BLaER1 (cell line): ENCODE data around the gene IDUA.

Source experiments
- H3K27ac ChIP-seq: shearing (Covaris generic); formaldehyde crosslinking; 2 replicates; pipeline ENCODE4 v1.8.1; 2022
- H3K27me3 ChIP-seq: shearing (Covaris generic); formaldehyde crosslinking; 2 replicates; pipeline ENCODE4 v1.8.1; 2022
- H3K36me3 ChIP-seq: shearing (Covaris generic); formaldehyde crosslinking; 2 replicates; pipeline ENCODE4 v1.8.1; 2022
- H3K4me1 ChIP-seq: shearing (Covaris generic); formaldehyde crosslinking; 2 replicates; pipeline ENCODE4 v1.8.1; 2022
- H3K4me2 ChIP-seq: shearing (Covaris generic); formaldehyde crosslinking; 2 replicates; pipeline ENCODE4 v1.8.1; 2022
- H3K4me3 ChIP-seq: shearing (Covaris generic); formaldehyde crosslinking; 2 replicates; pipeline ENCODE4 v1.8.1; 2022
- H3K9ac ChIP-seq: shearing (Covaris generic); formaldehyde crosslinking; 2 replicates; pipeline ENCODE4 v1.8.1; 2022
- H3K9me3 ChIP-seq: shearing (Covaris generic); formaldehyde crosslinking; 2 replicates; pipeline ENCODE4 v1.8.1; 2022
- H4K20me1 ChIP-seq: shearing (Covaris generic); formaldehyde crosslinking; 2 replicates; pipeline ENCODE4 v1.8.1; 2022
- Cebpa-rat ChIP-seq: shearing (Covaris generic); IDR thresholded peaks from 2 replicates; pipeline ENCODE4 v1.8.1; 2022

IDUA gene

DNA sequence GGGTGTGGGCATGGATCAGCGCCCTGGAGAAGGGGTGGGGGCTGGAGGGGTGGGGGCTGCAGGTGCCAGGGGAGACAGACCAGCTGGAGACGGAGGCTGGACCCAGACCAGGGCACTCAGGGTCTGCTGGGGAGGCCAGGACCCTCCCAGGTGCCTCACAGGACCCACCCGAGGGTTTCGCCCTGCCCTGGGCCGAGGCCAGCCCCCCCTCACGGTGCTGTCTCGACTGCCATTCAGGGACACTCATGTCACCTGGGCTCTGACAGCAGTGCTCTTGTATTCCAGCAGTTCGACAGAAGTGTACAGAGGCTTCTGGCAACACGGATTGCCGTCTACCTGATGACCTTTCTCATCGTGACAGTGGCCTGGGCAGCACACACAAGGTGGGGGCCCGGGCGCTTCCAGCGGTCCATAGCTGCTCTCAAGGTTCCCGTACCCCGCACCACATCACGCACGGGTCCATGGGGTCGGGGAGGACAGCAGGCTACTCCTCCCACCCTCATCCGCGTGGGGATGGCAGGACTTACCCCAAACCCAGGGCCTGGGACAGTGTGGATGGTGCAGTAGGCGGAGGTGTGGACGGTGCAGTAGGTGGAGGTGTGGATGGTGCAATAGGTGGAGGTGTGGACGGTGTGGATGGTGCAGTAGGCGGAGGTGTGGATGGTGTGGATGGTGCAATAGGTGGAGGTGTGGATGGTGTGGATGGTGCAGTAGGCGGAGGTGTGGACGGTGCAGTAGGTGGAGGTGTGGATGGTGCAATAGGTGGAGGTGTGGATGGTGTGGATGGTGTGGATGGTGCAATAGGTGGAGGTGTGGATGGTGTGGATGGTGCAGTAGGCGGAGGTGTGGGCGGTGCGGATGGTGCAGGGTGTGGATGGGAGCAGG is 36.5 kb upstream of the IDUA start:
- H3K4me3 ChIP-seq: no peak overlapping the region
- no peak for TF ChIP-seq Cebpa-rat

DNA sequence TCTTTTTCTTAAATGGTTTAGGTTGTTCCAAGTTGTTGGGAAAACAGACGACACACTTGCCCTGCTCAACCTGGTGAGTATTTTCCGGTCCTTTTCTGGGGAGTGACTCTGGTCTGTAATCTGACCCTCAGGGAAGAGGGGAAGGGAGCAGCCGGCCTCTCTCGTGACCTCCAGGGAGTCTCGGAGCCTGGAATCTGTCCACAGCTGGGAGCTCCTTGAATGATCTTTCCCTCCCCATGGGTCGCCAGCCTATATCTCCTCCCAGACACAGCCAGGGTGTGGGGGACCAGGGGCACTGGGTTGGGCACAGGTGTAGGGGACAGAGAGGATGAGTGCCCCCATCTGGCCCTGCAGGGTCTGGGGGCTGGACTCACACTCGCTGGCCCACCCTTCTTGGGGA is 35.7 kb upstream of the IDUA start:
- Histone ChIP-seq H3K4me1 (no peaks in the 10 kb centered on the region), H3K27me3 (no peaks in the 10 kb centered on the region), H3K9ac (no peak overlapping the region), H3K36me3 (peaks cover 27% of the 10 kb centered on the region), H3K9me3 (no peaks in the 10 kb centered on the region), H3K4me3 (no peak overlapping the region), H3K27ac (no peak overlapping the region), H4K20me1 (peaks cover 35% of the 10 kb centered on the region; the same call in 1 of the 2 replicates), H3K4me2 (no peak overlapping the region)
- no peak for TF ChIP-seq Cebpa-rat

More for the DNA sequence above, 36.5 kb upstream of the IDUA start:
- no peaks in the 10 kb centered on the region for H3K4me1 ChIP-seq
- no peaks in the 10 kb centered on the region for H3K27me3 ChIP-seq
- H3K27ac ChIP-seq: no peak overlapping the region
- H3K4me2 ChIP-seq: no peak overlapping the region
- H4K20me1 ChIP-seq: peaks cover 43% of the 10 kb centered on the region
- no peaks in the 10 kb centered on the region for H3K9me3 ChIP-seq
- H3K9ac ChIP-seq: no peak overlapping the region
- peaks cover 22% of the 10 kb centered on the region for H3K36me3 ChIP-seq

DNA sequence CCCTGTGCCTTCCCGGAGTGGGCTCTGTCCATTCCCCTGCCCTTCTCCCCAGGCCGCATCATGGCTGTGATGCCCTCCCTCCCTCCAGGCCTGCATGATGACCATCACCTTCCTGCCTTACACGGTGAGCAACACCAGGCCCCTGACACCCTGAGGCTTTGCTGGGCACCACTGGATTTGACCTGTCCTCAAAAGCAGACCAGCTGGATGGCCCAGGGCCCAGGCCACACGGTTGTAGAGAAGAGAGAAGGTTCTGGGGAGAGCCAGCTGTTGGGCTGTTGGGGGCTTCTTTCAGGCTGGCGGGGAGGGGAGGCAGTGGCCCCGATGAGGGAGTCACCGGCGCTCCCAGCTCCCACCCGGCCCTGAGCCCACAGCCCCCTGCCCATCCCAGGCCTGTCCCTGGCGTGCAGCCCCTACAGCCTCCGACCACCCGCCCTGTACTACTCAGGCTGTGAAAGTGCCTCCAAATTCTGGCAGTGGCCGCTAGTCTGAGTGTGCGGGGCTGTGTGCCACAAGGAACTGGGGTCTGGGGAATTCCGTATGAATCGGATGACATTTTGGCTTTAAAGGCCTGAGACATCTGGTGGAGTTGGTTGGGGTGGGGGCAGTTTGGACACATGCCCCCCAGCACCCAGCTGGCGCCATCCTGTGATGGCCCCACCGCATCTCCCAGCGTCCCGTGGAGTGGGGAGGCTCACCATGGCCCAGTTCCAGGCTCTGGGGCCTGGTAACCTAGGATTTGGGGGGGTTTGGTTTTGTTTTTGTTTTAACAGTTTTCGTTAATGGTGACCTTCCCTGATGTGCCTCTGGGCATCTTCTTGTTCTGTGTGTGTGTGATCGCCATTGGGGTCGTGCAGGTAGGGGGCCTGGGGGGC is 35.0 kb upstream of the IDUA start:
- no peaks in the 10 kb centered on the region for H3K9me3 ChIP-seq
- H3K9ac ChIP-seq: no peak overlapping the region
- no peak overlapping the region for H3K4me2 ChIP-seq
- no peak for TF ChIP-seq Cebpa-rat
- no peak overlapping the region for H3K4me3 ChIP-seq
- 0 out of 2 replicates have a peak, but pooled peaks cover 29% of the 10 kb centered on the region for H4K20me1 ChIP-seq
- H3K27ac ChIP-seq: no peak overlapping the region
- H3K27me3 ChIP-seq: no peaks in the 10 kb centered on the region
- no peaks in the 10 kb centered on the region for H3K4me1 ChIP-seq
- H3K36me3 ChIP-seq: peaks cover 27% of the 10 kb centered on the region

DNA sequence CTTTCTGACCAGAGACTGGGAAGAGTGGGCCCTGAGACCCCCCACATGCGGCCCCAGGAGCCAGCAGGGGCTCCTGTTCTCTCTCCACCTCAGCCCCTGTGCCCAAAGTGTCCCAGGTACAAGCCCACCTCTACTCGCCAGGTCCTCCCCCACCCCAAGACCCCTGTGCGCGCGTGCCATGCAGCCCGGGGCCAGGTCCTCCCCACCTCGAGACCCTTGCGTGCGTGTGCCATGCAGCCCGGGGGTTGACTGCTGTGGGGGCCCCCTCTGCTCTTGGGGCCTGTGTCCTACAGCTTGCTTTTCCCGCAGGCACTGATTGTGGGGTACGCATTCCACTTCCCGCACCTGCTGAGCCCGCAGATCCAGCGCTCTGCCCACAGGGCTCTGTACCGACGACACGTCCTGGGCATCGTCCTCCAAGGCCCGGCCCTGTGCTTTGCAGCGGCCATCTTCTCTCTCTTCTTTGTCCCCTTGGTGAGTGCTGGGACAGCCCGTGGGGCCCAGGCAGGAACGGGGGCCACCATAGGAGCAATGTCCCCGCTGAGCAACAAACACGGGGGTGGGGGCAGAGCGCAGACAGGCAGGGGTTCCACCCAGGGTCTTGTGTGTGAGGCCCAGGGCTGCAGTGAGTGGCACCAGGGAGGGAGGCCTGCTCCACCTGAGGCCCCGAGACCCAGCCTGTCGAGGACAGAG is 33.8 kb upstream of the IDUA start:
- H3K27ac ChIP-seq: no peak overlapping the region
- no peak overlapping the region for H3K9ac ChIP-seq
- H3K4me2 ChIP-seq: no peak overlapping the region
- no peaks in the 10 kb centered on the region for H3K27me3 ChIP-seq
- H3K36me3 ChIP-seq: peaks cover 37% of the 10 kb centered on the region
- no peaks in the 10 kb centered on the region for H3K9me3 ChIP-seq
- no peaks in the 10 kb centered on the region for H3K4me1 ChIP-seq
- no peak for TF ChIP-seq Cebpa-rat
- no peak overlapping the region for H3K4me3 ChIP-seq
- 0 out of 2 replicates have a peak, but pooled peaks cover 17% of the 10 kb centered on the region for H4K20me1 ChIP-seq

DNA sequence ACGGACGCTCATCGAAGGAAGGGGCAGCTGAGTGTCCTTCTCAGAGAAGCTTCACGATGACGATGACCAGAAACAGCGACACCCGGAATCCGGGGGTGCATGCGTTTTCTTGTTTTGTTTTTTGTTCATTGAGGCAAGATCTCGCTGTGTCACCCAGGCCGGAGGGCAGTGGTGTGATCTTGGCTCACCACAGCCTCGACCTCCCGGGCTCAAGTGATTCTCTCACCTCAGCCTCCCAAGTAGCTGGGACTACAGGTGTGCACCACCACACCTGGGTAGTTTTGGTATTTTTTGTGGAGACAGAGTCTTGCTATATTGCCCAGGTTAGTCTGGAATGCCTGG is 33.3 kb upstream of the IDUA start:
- TF ChIP-seq Cebpa-rat: no peak
- Histone ChIP-seq H3K9ac (no peak overlapping the region), H4K20me1 (0 out of 2 replicates have a peak, but pooled peaks cover 16% of the 10 kb centered on the region), H3K9me3 (no peaks in the 10 kb centered on the region), H3K27ac (no peak overlapping the region), H3K4me3 (no peak overlapping the region), H3K27me3 (no peaks in the 10 kb centered on the region), H3K4me1 (no peaks in the 10 kb centered on the region), H3K4me2 (no peak overlapping the region), H3K36me3 (peaks cover 42% of the 10 kb centered on the region)

DNA sequence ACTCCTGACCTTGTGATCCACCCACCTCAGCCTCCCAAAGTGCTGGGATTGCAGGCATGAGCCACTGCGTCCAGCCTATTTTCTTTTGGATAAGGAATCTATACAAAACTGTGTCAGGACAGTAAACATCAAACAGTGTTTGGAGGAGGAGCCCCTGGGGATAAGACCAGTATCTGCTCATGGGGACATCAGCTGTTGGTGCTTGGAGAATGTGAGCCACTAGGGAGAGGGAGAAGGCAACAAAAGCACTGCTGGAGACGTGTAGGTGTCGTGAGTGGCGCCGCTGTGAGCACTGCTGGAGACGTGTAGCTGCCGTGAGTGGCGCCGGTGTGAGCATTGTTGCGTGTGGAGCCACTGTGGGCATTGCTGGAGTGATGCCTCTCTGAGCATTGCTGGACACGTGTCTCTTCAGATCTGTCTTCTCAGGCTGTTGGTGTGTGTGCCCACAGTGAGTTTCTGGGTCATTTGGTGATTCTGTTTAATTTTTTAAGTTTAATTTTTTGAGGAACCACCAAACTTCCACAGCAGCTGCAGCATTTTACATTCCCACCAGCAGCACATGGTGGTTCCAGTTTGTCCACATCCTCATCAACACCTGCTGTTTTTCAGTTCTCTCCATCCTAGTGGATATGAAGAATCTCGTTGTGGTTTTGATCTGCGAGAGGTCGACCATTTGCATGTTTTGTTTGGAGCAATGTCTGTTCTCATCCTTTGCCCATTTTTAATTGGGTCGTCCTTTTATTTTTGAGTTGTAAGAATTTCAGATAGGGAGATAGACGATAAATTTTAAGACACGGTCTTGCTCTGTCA is 32.4 kb upstream of the IDUA start:
- Histone ChIP-seq H4K20me1 (peaks cover 16% of the 10 kb centered on the region; the same call in 1 of the 2 replicates), H3K4me2 (no peak overlapping the region), H3K4me1 (no peaks in the 10 kb centered on the region), H3K27me3 (no peaks in the 10 kb centered on the region), H3K9me3 (no peaks in the 10 kb centered on the region), H3K9ac (no peak overlapping the region), H3K36me3 (peaks cover 51% of the 10 kb centered on the region), H3K4me3 (no peak overlapping the region), H3K27ac (no peak overlapping the region)
- no peak for TF ChIP-seq Cebpa-rat

DNA sequence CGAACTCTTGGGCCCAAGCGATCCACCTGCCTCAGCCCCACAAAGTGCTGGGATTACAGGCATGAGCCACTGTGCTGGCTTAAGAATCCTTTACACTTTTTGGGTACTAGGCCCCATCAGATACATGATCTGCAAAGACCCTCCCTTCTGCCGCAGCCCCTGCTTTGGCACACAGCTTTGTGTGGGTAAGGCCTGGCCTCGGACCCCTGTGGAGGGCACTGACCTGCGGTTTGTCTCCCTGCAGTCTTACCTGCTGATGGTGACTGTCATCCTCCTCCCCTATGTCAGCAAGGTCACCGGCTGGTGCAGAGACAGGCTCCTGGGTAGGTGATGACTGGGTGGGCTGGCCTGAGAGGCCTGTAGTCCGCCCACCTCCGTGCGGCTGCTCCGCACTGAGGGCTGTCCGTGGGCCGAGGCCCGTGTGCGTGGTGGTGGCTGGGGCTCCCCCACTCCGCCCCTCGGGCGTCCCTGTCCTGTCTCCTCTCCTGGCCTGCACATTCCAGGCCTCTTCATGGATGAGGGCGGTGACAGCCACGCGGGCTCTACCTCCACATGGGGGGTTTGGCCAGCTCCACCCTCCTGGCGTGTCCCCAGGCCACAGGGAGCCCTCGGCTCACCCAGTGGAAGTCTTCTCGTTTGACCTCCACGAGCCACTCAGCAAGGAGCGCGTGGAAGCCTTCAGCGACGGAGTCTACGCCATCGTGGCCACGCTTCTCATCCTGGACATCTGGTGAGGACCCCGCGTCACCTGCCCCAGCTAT is 31.5 kb upstream of the IDUA start:
- no peak for TF ChIP-seq Cebpa-rat
- H3K9ac ChIP-seq: no peak overlapping the region

DNA sequence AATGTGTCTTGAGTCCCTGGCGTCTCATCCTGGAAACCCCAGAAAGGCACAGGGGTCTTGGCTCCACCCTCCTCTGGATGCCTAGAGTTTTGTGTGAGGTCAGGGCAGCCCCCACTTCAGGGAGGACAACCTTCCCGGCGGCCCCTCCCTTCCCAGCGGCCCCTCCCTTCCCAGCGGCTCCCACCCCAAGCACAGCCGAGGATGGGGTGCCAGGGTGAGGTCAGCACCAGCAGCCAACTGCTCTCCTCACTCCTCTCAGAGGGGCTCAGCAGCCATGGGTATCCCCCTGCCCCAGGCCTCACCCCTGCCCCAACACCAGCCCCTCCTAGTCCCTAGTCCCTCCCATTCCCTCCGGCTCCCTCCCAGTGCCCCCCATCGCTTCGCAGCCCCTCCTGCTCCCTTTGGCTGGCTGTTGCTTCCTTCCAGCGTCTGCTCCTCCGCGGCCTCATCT is 30.9 kb upstream of the IDUA start:
- no peaks in the 10 kb centered on the region for H3K4me1 ChIP-seq
- no peaks in the 10 kb centered on the region for H3K9me3 ChIP-seq
- no peak for TF ChIP-seq Cebpa-rat
- H3K4me2 ChIP-seq: no peak overlapping the region
- H3K27ac ChIP-seq: no peak overlapping the region
- H4K20me1 ChIP-seq: peaks cover 24% of the 10 kb centered on the region; the same call in 1 of the 2 replicates
- no peak overlapping the region for H3K9ac ChIP-seq
- no peak overlapping the region for H3K4me3 ChIP-seq
- H3K27me3 ChIP-seq: no peaks in the 10 kb centered on the region
- peaks cover 66% of the 10 kb centered on the region for H3K36me3 ChIP-seq

More for the DNA sequence above, 31.5 kb upstream of the IDUA start:
- H3K4me3 ChIP-seq: no peak overlapping the region
- no peaks in the 10 kb centered on the region for H3K9me3 ChIP-seq
- no peaks in the 10 kb centered on the region for H3K27me3 ChIP-seq
- H3K36me3 ChIP-seq: peaks cover 60% of the 10 kb centered on the region
- H3K4me2 ChIP-seq: no peak overlapping the region
- H4K20me1 ChIP-seq: peaks cover 22% of the 10 kb centered on the region; the same call in 1 of the 2 replicates
- H3K27ac ChIP-seq: no peak overlapping the region
- H3K4me1 ChIP-seq: no peaks in the 10 kb centered on the region
